Panc1 (cell line): ENCODE measurements around the gene JAML. TPM values are rescaled to one million over a fixed set of nuclear protein-coding genes. Genes with fewer than 3 reads are reported as not detected.

Experiments
- ATAC-seq: fragments of 200-7000 bp; cut with Tn5 transposase; 2 replicates; pipeline ENCODE4 v1.9.1; 2020; ENCODE audit warnings: mild to moderate bottlenecking, moderate library complexity
- BruUV-seq: library from RNA; stranded (reverse); fragments of 400-500 nt; replicated peaks from 2 replicates; lab custom pipeline; 2021; lab: Mats Ljungman, UMichigan
- CTCF ChIA-PET: fragments of 300-600 bp; sonication (Branson Sonifier 250); formaldehyde crosslinking; loops from one replicate; lab custom pipeline; 2022; ENCODE audit warnings: antibody characterized with exemption; lab: Charles Lee
- POLR2A ChIA-PET: fragments of 300-600 bp; sonication (Branson Sonifier 250); formaldehyde crosslinking; loops from one replicate; lab custom pipeline; 2022; ENCODE audit warnings: antibody characterized with exemption; lab: Charles Lee
- DNase-seq: peaks from one replicate; pipeline ENCODE4 v3.0.0-alpha.2; 2010; ENCODE audit warnings: low read depth, low spot score
- H3K27ac ChIP-seq: 2 replicates; pipeline ENCODE4 v1.5.1; 2011; ENCODE audit warnings: mild to moderate bottlenecking, low read length, inconsistent platforms
- H3K27me3 ChIP-seq: fragments of 200-500 bp; sonication (Bioruptor generic); 2 replicates; pipeline ENCODE4 v1.6.0; 2014; ENCODE audit warnings: low read length, inconsistent platforms; ENCODE audit not compliant: control insufficient read depth, insufficient read depth
- H3K36me3 ChIP-seq: fragments of 200-500 bp; sonication (Bioruptor generic); 2 replicates; pipeline ENCODE4 v1.5.1; 2014; ENCODE audit warnings: inconsistent platforms, mild to moderate bottlenecking, low read length, moderate library complexity; ENCODE audit not compliant: control insufficient read depth, insufficient read depth
- H3K4me1 ChIP-seq: 2 replicates; pipeline ENCODE4 v1.5.1; 2011; ENCODE audit warnings: inconsistent platforms, mild to moderate bottlenecking, low read length, moderate library complexity; ENCODE audit not compliant: control insufficient read depth, insufficient read depth
- H3K4me3 ChIP-seq, 2 experiments: 2 replicates each; pipeline ENCODE4 v1.5.1; 2011 to 2012; ENCODE audit warnings: low read depth in 2 of 2, low read length in 2 of 2, mild to moderate bottlenecking in 2 of 2, inconsistent platforms in 1 of 2, moderate library complexity in 1 of 2
- H3K9me3 ChIP-seq: fragments of 200-500 bp; sonication (Bioruptor generic); 2 replicates; pipeline ENCODE4 v1.5.1; 2014; ENCODE audit warnings: low read depth, mild to moderate bottlenecking, inconsistent platforms, low read length, moderate library complexity; ENCODE audit not compliant: control insufficient read depth, insufficient read depth
- POLR2AphosphoS5 ChIP-seq: IDR thresholded peaks from 2 replicates; pipeline ENCODE4 v1.6.1; 2012; ENCODE audit warnings: mild to moderate bottlenecking, low read depth, low read length, moderate library complexity
- SIN3A ChIP-seq: IDR thresholded peaks from 2 replicates; pipeline ENCODE4 v1.6.1; 2012; ENCODE audit warnings: low read depth, mild to moderate bottlenecking, low read length, moderate library complexity, borderline replicate concordance; ENCODE audit not compliant: insufficient read depth
- TCF7L2 ChIP-seq: IDR thresholded peaks from 2 replicates; pipeline ENCODE4 v1.6.1; 2011; ENCODE audit warnings: mild to moderate bottlenecking, low read depth, low read length, inconsistent platforms
- in situ Hi-C: cut with HindIII; loops from 2 replicates; pipeline ENCODE4 v1.10.0; 2016; ENCODE audit warnings: low sequenced_read_pairs, low pct_unique_long_range_greater_than_20kb
- intact Hi-C: fragments of 100-400 bp; cut with micrococcal nuclease; formaldehyde crosslinking; loops from one replicate; pipeline ENCODE4 v1.10.0; 2022; ENCODE audit not compliant: unreplicated experiment
- total RNA-seq: library from RNA; stranded (reverse); gene quantifications from one replicate; pipeline ENCODE4 v1.2.1, GENCODE V29; 2021; ENCODE audit not compliant: unreplicated experiment
- TF ChIP-seq, protein P1 (sequence below), 2 experiments: IDR thresholded peaks; 2 replicates each; pipeline ENCODE4 v1.6.1; 2011 to 2012; ENCODE audit warnings: low read depth in 2 of 2, control low read depth in 1 of 2, low read length in 1 of 2, mild to moderate bottlenecking in 1 of 2, moderate library complexity in 1 of 2; ENCODE audit not compliant: insufficient read depth in 1 of 2
- TF ChIP-seq, protein P2 (sequence below): fragments of 450-650 bp; IDR thresholded peaks from 2 replicates; pipeline ENCODE4 v1.5.1; 2017; ENCODE audit warnings: mild to moderate bottlenecking

Gene JAML
- total RNA-seq, 1 experiment from 2014 or later = 0.39 TPM

DNA sequence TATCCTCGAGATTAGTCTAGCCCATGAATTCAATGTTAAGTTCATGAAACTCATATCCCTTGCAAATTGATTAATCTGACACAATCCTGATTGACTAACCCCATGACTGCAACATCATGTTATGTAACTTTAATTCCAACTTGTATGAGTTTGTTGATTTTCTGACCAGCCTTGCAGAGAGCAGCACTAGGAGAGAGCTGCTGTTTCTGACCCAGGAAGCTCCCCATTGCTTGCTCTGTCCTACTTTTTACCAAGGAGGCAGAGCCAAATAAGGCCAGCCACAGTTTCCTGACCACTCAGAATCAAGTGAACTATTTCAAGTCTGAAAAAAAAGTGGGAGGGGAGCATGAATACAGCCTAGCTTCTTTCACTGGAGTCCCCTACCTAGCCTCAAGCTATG is 14.1 kb upstream of the JAML start:
- ChIA-PET POLR2A (no interaction called here), CTCF (interaction anchor here (0.6 kb wide), 1 partner anchor 366 kb away, joined by 3 read pairs; no protein-coding TSS in a partner anchor)
- H3K36me3 ChIP-seq = no peaks in the 10 kb centered on the region
- ATAC-seq (no peak), DNase-seq (no peak)
- no peaks in the 10 kb centered on the region for H3K4me1 ChIP-seq
- H3K27me3 ChIP-seq = peaks cover 16% of the 10 kb centered on the region
- no TSS peak for BruUV-seq
- in situ Hi-C loops (no loop called here), intact Hi-C loops (no loop called here)
- H3K9me3 ChIP-seq = no peaks in the 10 kb centered on the region
- no peak overlapping the region for H3K27ac ChIP-seq
- TF ChIP-seq, protein P1, sequence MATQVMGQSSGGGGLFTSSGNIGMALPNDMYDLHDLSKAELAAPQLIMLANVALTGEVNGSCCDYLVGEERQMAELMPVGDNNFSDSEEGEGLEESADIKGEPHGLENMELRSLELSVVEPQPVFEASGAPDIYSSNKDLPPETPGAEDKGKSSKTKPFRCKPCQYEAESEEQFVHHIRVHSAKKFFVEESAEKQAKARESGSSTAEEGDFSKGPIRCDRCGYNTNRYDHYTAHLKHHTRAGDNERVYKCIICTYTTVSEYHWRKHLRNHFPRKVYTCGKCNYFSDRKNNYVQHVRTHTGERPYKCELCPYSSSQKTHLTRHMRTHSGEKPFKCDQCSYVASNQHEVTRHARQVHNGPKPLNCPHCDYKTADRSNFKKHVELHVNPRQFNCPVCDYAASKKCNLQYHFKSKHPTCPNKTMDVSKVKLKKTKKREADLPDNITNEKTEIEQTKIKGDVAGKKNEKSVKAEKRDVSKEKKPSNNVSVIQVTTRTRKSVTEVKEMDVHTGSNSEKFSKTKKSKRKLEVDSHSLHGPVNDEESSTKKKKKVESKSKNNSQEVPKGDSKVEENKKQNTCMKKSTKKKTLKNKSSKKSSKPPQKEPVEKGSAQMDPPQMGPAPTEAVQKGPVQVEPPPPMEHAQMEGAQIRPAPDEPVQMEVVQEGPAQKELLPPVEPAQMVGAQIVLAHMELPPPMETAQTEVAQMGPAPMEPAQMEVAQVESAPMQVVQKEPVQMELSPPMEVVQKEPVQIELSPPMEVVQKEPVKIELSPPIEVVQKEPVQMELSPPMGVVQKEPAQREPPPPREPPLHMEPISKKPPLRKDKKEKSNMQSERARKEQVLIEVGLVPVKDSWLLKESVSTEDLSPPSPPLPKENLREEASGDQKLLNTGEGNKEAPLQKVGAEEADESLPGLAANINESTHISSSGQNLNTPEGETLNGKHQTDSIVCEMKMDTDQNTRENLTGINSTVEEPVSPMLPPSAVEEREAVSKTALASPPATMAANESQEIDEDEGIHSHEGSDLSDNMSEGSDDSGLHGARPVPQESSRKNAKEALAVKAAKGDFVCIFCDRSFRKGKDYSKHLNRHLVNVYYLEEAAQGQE (IDR thresholded peaks at IDR 0.05; ENCODE audit: insufficient read depth in 1 of 2, low read depth in 2 of 2, low read length in 1 of 2) = no peak
- TF ChIP-seq SIN3A = no peak
- TF ChIP-seq, protein P2, sequence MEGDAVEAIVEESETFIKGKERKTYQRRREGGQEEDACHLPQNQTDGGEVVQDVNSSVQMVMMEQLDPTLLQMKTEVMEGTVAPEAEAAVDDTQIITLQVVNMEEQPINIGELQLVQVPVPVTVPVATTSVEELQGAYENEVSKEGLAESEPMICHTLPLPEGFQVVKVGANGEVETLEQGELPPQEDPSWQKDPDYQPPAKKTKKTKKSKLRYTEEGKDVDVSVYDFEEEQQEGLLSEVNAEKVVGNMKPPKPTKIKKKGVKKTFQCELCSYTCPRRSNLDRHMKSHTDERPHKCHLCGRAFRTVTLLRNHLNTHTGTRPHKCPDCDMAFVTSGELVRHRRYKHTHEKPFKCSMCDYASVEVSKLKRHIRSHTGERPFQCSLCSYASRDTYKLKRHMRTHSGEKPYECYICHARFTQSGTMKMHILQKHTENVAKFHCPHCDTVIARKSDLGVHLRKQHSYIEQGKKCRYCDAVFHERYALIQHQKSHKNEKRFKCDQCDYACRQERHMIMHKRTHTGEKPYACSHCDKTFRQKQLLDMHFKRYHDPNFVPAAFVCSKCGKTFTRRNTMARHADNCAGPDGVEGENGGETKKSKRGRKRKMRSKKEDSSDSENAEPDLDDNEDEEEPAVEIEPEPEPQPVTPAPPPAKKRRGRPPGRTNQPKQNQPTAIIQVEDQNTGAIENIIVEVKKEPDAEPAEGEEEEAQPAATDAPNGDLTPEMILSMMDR = no peak; the same call in 1 of the 2 replicates
- TF ChIP-seq TCF7L2 = no peak
- no peak for TF ChIP-seq POLR2AphosphoS5
- H3K4me3 ChIP-seq = no peak overlapping the region

DNA sequence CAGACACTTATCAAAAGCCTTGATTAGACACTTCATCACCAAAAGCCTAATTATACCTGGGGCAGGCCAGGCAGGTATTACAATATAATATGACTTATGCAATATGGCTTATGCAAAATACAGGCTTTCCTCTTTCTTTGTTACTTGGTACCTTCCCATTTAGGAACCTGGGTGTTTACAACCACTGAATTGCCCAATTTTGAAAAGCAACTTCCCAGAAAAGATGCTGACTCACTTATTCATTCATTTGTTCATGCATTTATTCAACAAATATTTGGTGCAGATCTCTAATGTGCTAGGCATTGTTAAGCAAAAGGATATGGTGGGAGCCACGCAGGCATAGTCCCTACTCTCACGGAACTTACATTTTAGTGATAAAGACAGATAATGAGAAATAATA is 13.6 kb upstream of the JAML start:
- H3K4me3 ChIP-seq = no peak overlapping the region
- H3K36me3 ChIP-seq = no peaks in the 10 kb centered on the region
- TF ChIP-seq POLR2AphosphoS5 (no peak), TCF7L2 (no peak), SIN3A (no peak)
- TF ChIP-seq, protein P1 (IDR thresholded peaks at IDR 0.05; ENCODE audit: insufficient read depth in 1 of 2, low read depth in 2 of 2, low read length in 1 of 2) = no peak
- TF ChIP-seq, protein P2 = no peak
- H3K27me3 ChIP-seq = peaks cover 16% of the 10 kb centered on the region
- ChIA-PET CTCF (interaction anchor here (0.6 kb wide), 1 partner anchor 366 kb away, joined by 3 read pairs; no protein-coding TSS in a partner anchor), POLR2A (no interaction called here)
- H3K9me3 ChIP-seq = no peaks in the 10 kb centered on the region
- DNase-seq = no peak
- in situ Hi-C loops (no loop called here), intact Hi-C loops (no loop called here)
- no peak for ATAC-seq
- no peaks in the 10 kb centered on the region for H3K4me1 ChIP-seq
- no TSS peak for BruUV-seq
- H3K27ac ChIP-seq = no peak overlapping the region
